A549 (cell line): Measurements from ENCODE around the gene SORCS2. TPM values are rescaled to one million over a fixed set of nuclear protein-coding genes. Genes with fewer than 3 reads are reported as not detected.

Experiments used
- ATAC-seq, 2 experiments: fragments of 200-7000 bp in 1 of 2; fragments of >200 bp in 1 of 2; cut with Nextera tagmentation in 1 of 2; cut with Tn5 transposase in 1 of 2; 3 replicates each; pipeline versions ENCODE4 v1.8.0 to v1.9.1; 2018 to 2020; ENCODE audit warnings: mild to moderate bottlenecking in 1 of 2, moderate library complexity in 1 of 2
- CTCF ChIA-PET: fragments of 300-600 bp; sonication (Branson Sonifier 250); formaldehyde crosslinking; extraction: SDS; loops from one replicate; lab custom pipeline; 2021; ENCODE audit warnings: antibody characterized with exemption, inconsistent platforms; lab: Yijun Ruan, JAX
- POLR2A ChIA-PET: fragments of 350-600 bp; formaldehyde crosslinking; extraction: SDS; loops from one replicate; lab custom pipeline; 2021; ENCODE audit warnings: antibody characterized with exemption, inconsistent platforms; lab: Yijun Ruan, JAX
- DNase-seq, 2 experiments: peaks; one replicate each; pipeline versions ENCODE4 v3.0.0 to v3.0.0-alpha.2; 2011 to 2016; ENCODE audit warnings: low read depth in 1 of 2, low spot score in 1 of 2
- FAIRE-seq: peaks from 2 replicates; lab custom pipeline; 2011; peaks lifted over from hg19 to GRCh38; lab: Jason Lieb, UNC
- H3K27ac ChIP-seq, 2 experiments: fragments of >200 bp; sonication (Bioruptor Twin); formaldehyde crosslinking; 3 replicates each; pipeline ENCODE4 v1.5.1; 2016 to 2017
- H3K4me1 ChIP-seq: fragments of >200 bp; sonication (Bioruptor Twin); formaldehyde crosslinking; 3 replicates; pipeline ENCODE4 v1.6.1; 2016
- H3K4me2 ChIP-seq: fragments of >200 bp; sonication (Bioruptor Twin); formaldehyde crosslinking; 3 replicates; pipeline ENCODE4 v1.6.1; 2016
- H3K4me3 ChIP-seq: fragments of >200 bp; sonication (Bioruptor Twin); formaldehyde crosslinking; 3 replicates; pipeline ENCODE4 v1.5.1; 2016
- H3K9me3 ChIP-seq: fragments of >200 bp; sonication (Bioruptor Twin); formaldehyde crosslinking; 3 replicates; pipeline ENCODE4 v1.6.1; 2016
- CBX2 ChIP-seq: fragments of 200-600 bp; sonication (generic); IDR thresholded peaks from 2 replicates; pipeline ENCODE4 v1.6.1; 2016; ENCODE audit warnings: low read depth, mild to moderate bottlenecking, borderline replicate concordance
- CHD4 ChIP-seq: fragments of 200-600 bp; sonication (generic); IDR thresholded peaks from 2 replicates; pipeline ENCODE4 v1.6.1; 2016; ENCODE audit warnings: antibody characterized with exemption, mild to moderate bottlenecking, borderline replicate concordance
- CTCF ChIP-seq: fragments of >200 bp; sonication (Bioruptor Twin); formaldehyde crosslinking; IDR thresholded peaks from 3 replicates; pipeline ENCODE4 v1.5.1; 2016
- ESRRA ChIP-seq: fragments of 150-350 bp; IDR thresholded peaks from 2 replicates; pipeline ENCODE4 v1.6.1; 2014; ENCODE audit warnings: mild to moderate bottlenecking, low read length, borderline replicate concordance
- FOSB ChIP-seq: fragments of 250-450 bp; sonication (Bioruptor Pico); IDR thresholded peaks from 2 replicates; pipeline ENCODE4 v1.5.0; 2020; ENCODE audit warnings: mild to moderate bottlenecking, moderate library complexity
- HDAC2 ChIP-seq: fragments of 200-600 bp; sonication (generic); IDR thresholded peaks from 2 replicates; pipeline ENCODE4 v1.6.1; 2016
- HOXA7 ChIP-seq: fragments of 250-450 bp; sonication (Bioruptor Pico); IDR thresholded peaks from 2 replicates; pipeline ENCODE4 v1.5.0; 2020; ENCODE audit warnings: mild to moderate bottlenecking, moderate library complexity
- HOXB5 ChIP-seq: fragments of 250-450 bp; sonication (Bioruptor Pico); IDR thresholded peaks from 2 replicates; pipeline ENCODE4 v1.5.0; 2020; ENCODE audit warnings: mild to moderate bottlenecking, moderate library complexity
- JUNB ChIP-seq: fragments of >200 bp; sonication (Bioruptor Twin); formaldehyde crosslinking; IDR thresholded peaks from 2 replicates; pipeline ENCODE4 v1.6.1; 2016
- MYC ChIP-seq: IDR thresholded peaks from 2 replicates; pipeline ENCODE4 v1.6.1; 2012; ENCODE audit warnings: mild to moderate bottlenecking, inconsistent platforms, low read length, improper control_type of control experiment, borderline replicate concordance
- NFE2L2 ChIP-seq: fragments of 150-350 bp; conservative IDR thresholded peaks from 2 replicates; pipeline ENCODE4 v1.6.1; 2014; ENCODE audit warnings: low read length
- RAD21 ChIP-seq, 2 experiments: fragments of >200 bp in 1 of 2; sonication (Bioruptor Twin) in 1 of 2; formaldehyde crosslinking in 1 of 2; IDR thresholded peaks in 1 of 2; conservative IDR thresholded peaks in 1 of 2; 2 replicates in 1 of 2; 3 replicates in 1 of 2; pipeline ENCODE4 v1.6.1; 2012 to 2018; ENCODE audit warnings: inconsistent platforms in 1 of 2
- RCOR1 ChIP-seq: fragments of 150-350 bp; IDR thresholded peaks from 2 replicates; pipeline ENCODE4 v1.6.1; 2014; ENCODE audit warnings: antibody characterized with exemption, low read length, low read depth
- RNF2 ChIP-seq: fragments of 200-600 bp; sonication (generic); IDR thresholded peaks from 2 replicates; pipeline ENCODE4 v1.6.1; 2016; ENCODE audit warnings: low read depth, mild to moderate bottlenecking, antibody characterized with exemption, moderate library complexity, borderline replicate concordance
- SMC3 ChIP-seq: fragments of >200 bp; sonication (Bioruptor Twin); formaldehyde crosslinking; IDR thresholded peaks from 3 replicates; pipeline ENCODE4 v1.6.1; 2018; ENCODE audit warnings: inconsistent platforms
- SREBF2 ChIP-seq: fragments of 450-650 bp; IDR thresholded peaks from 2 replicates; pipeline ENCODE4 v1.6.1; 2014; ENCODE audit warnings: mild to moderate bottlenecking, moderate library complexity
- TP53 ChIP-seq: fragments of 250-450 bp; sonication (Bioruptor Pico); IDR thresholded peaks from 2 replicates; pipeline ENCODE4 v1.5.0; 2021; ENCODE audit warnings: mild to moderate bottlenecking, moderate library complexity
- USF2 ChIP-seq: fragments of 450-650 bp; IDR thresholded peaks from 2 replicates; pipeline ENCODE4 v1.6.1; 2014; ENCODE audit warnings: antibody characterized with exemption
- ZFP36 ChIP-seq: fragments of 450-650 bp; IDR thresholded peaks from 2 replicates; pipeline ENCODE4 v1.6.1; 2014; ENCODE audit warnings: borderline replicate concordance; ENCODE audit not compliant: partially characterized antibody
- ZNF302 ChIP-seq: fragments of 250-450 bp; sonication (Bioruptor Pico); IDR thresholded peaks from 2 replicates; pipeline ENCODE4 v1.9.0; 2021; ENCODE audit warnings: inconsistent platforms, mild to moderate bottlenecking, moderate library complexity
- WGBS: methylation state at CpG from one replicate; pipeline ENCODE4 v1.1.6; 2017; ENCODE audit errors: missing lambda C conversion rate; 5-methylcytosine and 5-hydroxymethylcytosine counted together
- polyA plus RNA-seq, 4 experiments: library from polyadenylated mRNA; depleted of rRNA in 3 of 4; stranded (reverse); fragments of >200 nt; fragmentation: RNase III in 1 of 4; extraction: RNeasy Plus Mini Kit Qiagen cat#74134 plus additional on column Dnase treatment in 1 of 4; gene quantifications; 2 replicates in 3 of 4; 3 replicates in 1 of 4; pipeline ENCODE4 v1.2.3, GENCODE V29; 2011 to 2017
- TF ChIP-seq, protein P1 (sequence below): fragments of 200-600 bp; sonication (generic); IDR thresholded peaks from 2 replicates; pipeline ENCODE4 v1.6.1; 2016; ENCODE audit warnings: antibody characterized with exemption, mild to moderate bottlenecking, moderate library complexity

The SORCS2 gene
- polyA plus RNA-seq, 2 of the 4 experiments (the other 2 are of a cell fraction): 1.4 to 4.6 TPM

- no peak for DNase-seq
- no peak for FAIRE-seq
- Histone ChIP-seq H3K27ac (no peak overlapping the region), H3K9me3 (no peaks in the 10 kb centered on the region), H3K4me3 (no peak overlapping the region), H3K4me1 (no peaks in the 10 kb centered on the region), H3K4me2 (no peak overlapping the region)
- 86% methylated on average over 1 of the region's 5 CpGs for WGBS
- ChIA-PET POLR2A (no interaction called here), CTCF (interaction anchor here (0.7 to 1.0 kb wide), 2 partner anchors 27 to 231 kb away, joined by 3 to 4 read pairs; no protein-coding TSS in a partner anchor)
- no peak for ATAC-seq
- TF ChIP-seq SREBF2 (no peak), JUNB (no peak), HOXB5 (CRISPR knock-in tag) (no peak), RAD21 (conservative IDR thresholded peaks at IDR 0.05 in 1 of 2, IDR thresholded peaks at IDR 0.05 in 1 of 2) (no peak), RCOR1 (no peak), SMC3 (no peak), RNF2 (no peak), NFE2L2 (no peak)
These were observed 490.9 kb downstream of the SORCS2 start for GRCh38 chr4:7683126-7683703.

DNA sequence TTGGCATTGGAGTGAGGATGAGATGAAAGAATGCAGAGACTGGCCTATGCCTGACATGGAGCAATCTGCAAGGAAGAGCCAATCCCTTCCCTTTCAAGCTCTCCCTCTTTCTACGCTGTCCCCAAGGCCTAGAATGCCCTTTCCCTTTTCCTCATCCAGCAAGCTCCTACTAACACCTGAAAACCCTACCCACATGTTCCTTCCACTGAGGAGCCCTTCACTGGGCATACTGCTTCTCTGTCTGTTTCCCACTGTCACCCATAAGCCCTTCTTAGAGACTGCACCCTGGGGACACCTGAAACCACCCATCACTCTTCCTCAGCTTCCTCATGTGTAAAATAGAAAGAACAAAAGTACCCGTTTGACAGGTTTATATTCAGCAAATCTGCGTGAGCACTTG, 492.0 kb downstream of the SORCS2 start:
- DNase-seq (no peak), ATAC-seq (no peak), FAIRE-seq (no peak)
- H3K4me3 ChIP-seq: no peak overlapping the region
- WGBS: 74% methylated on average over 3 of the region's 3 CpGs
- CTCF ChIA-PET: no interaction called here
- no peaks in the 10 kb centered on the region for H3K9me3 ChIP-seq
- POLR2A ChIA-PET: no interaction called here
- no peaks in the 10 kb centered on the region for H3K4me1 ChIP-seq
- no peak for TF ChIP-seq CTCF
- TF ChIP-seq CBX2: no peak
- TF ChIP-seq HDAC2: no peak
- TF ChIP-seq HOXA7 (CRISPR knock-in tag): no peak
- no peak for TF ChIP-seq USF2
- H3K27ac ChIP-seq: no peak overlapping the region
- no peak overlapping the region for H3K4me2 ChIP-seq

- no peak overlapping the region for H3K4me3 ChIP-seq
- DNase-seq (no peak), ATAC-seq (no peak), FAIRE-seq (no peak)
- H3K9me3 ChIP-seq: no peaks in the 10 kb centered on the region
- H3K27ac ChIP-seq: no peak overlapping the region
- 60% methylated on average over 6 of the region's 19 CpGs for WGBS
- no peak overlapping the region for H3K4me2 ChIP-seq
- TF ChIP-seq FOSB (CRISPR knock-in tag) (no peak), TP53 (CRISPR knock-in tag) (no peak), SREBF2 (no peak), HOXB5 (CRISPR knock-in tag) (no peak), ZFP36 (no peak), ZNF302 (CRISPR knock-in tag) (no peak), ESRRA (no peak), CHD4 (no peak), MYC (no peak)
- TF ChIP-seq, protein P1, sequence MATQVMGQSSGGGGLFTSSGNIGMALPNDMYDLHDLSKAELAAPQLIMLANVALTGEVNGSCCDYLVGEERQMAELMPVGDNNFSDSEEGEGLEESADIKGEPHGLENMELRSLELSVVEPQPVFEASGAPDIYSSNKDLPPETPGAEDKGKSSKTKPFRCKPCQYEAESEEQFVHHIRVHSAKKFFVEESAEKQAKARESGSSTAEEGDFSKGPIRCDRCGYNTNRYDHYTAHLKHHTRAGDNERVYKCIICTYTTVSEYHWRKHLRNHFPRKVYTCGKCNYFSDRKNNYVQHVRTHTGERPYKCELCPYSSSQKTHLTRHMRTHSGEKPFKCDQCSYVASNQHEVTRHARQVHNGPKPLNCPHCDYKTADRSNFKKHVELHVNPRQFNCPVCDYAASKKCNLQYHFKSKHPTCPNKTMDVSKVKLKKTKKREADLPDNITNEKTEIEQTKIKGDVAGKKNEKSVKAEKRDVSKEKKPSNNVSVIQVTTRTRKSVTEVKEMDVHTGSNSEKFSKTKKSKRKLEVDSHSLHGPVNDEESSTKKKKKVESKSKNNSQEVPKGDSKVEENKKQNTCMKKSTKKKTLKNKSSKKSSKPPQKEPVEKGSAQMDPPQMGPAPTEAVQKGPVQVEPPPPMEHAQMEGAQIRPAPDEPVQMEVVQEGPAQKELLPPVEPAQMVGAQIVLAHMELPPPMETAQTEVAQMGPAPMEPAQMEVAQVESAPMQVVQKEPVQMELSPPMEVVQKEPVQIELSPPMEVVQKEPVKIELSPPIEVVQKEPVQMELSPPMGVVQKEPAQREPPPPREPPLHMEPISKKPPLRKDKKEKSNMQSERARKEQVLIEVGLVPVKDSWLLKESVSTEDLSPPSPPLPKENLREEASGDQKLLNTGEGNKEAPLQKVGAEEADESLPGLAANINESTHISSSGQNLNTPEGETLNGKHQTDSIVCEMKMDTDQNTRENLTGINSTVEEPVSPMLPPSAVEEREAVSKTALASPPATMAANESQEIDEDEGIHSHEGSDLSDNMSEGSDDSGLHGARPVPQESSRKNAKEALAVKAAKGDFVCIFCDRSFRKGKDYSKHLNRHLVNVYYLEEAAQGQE: no peak
- TF ChIP-seq, all 56 proteins: peak for 0
- CTCF ChIA-PET: interaction anchor here (1.0 kb wide), 1 partner anchor 34 kb away, joined by 3 read pairs; no protein-coding TSS in a partner anchor
- POLR2A ChIA-PET: no interaction called here
- H3K4me1 ChIP-seq: no peaks in the 10 kb centered on the region
These were observed 493.9 kb downstream of the SORCS2 start for GRCh38 chr4:7686070-7686870.
